ENCODE results near the gene PPARA. TPM values are rescaled to one million over a fixed set of nuclear protein-coding genes. Genes with fewer than 3 reads are reported as not detected.

Gene PPARA
- total RNA-seq, 1 experiment from 2014 or later, result 10.7 TPM

GRCh38 chr22:46173152-46173551 lies 22.8 kb downstream of the PPARA start:
- TF ChIP-seq SIN3A (IDR thresholded peaks at IDR 0.05; ENCODE audit: borderline replicate concordance, insufficient read depth, low read depth, low read length) (no peak), TCF7L2 (IDR thresholded peaks at IDR 0.05; ENCODE audit: low read depth, low read length) (no peak), REST (IDR thresholded peaks at IDR 0.05; ENCODE audit: insufficient read depth in 1 of 2, low read depth in 2 of 2, low read length in 1 of 2) (no peak), CTCF (IDR thresholded peaks at IDR 0.05) (no peak), POLR2AphosphoS5 (IDR thresholded peaks at IDR 0.05; ENCODE audit: low read depth, low read length) (no peak)
- ATAC-seq (no peak), DNase-seq (ENCODE audit: low read depth, low spot score) (no peak)
- no TSS peak for BruUV-seq (replicated peaks)
- H3K27me3 ChIP-seq (ENCODE audit: control insufficient read depth, insufficient read depth, low read length), result no peaks in the 10 kb centered on the region
- no peaks in the 10 kb centered on the region for H3K9me3 ChIP-seq (ENCODE audit: control insufficient read depth, insufficient read depth, low read depth, low read length)
- H3K36me3 ChIP-seq (ENCODE audit: control insufficient read depth, insufficient read depth, low read length), result no peaks in the 10 kb centered on the region
- H3K27ac ChIP-seq (ENCODE audit: low read length), result no peak overlapping the region
- no peaks in the 10 kb centered on the region for H3K4me1 ChIP-seq (ENCODE audit: control insufficient read depth, insufficient read depth, low read length)
- POLR2A ChIA-PET, result interaction anchor here (0.6 kb wide), 1 partner anchor 12 kb away, joined by 3 read pairs; no protein-coding TSS in a partner anchor
- in situ Hi-C loops (cut with HindIII; ENCODE audit: low pct_unique_long_range_greater_than_20kb, low sequenced_read_pairs), result no loop called here
- intact Hi-C loops (cut with micrococcal nuclease; ENCODE audit: unreplicated experiment), result no loop called here
- CTCF ChIA-PET, result no interaction called here
- no peak overlapping the region for H3K4me3 ChIP-seq (ENCODE audit: low read depth in 2 of 2, low read length in 2 of 2)

- intact Hi-C loops (cut with micrococcal nuclease; ENCODE audit: unreplicated experiment) (no loop called here), in situ Hi-C loops (cut with HindIII; ENCODE audit: low pct_unique_long_range_greater_than_20kb, low sequenced_read_pairs) (no loop called here)
- Histone ChIP-seq H3K9me3 (ENCODE audit: control insufficient read depth, insufficient read depth, low read depth, low read length) (peaks cover 6% of the 10 kb centered on the region; the same call in 1 of the 2 replicates), H3K4me1 (ENCODE audit: control insufficient read depth, insufficient read depth, low read length) (no peaks in the 10 kb centered on the region), H3K4me3 (ENCODE audit: low read depth in 2 of 2, low read length in 2 of 2) (no peak overlapping the region), H3K27me3 (ENCODE audit: control insufficient read depth, insufficient read depth, low read length) (no peaks in the 10 kb centered on the region), H3K36me3 (ENCODE audit: control insufficient read depth, insufficient read depth, low read length) (no peaks in the 10 kb centered on the region), H3K27ac (ENCODE audit: low read length) (no peak overlapping the region)
- no peak for ATAC-seq
- BruUV-seq (replicated peaks), result no TSS peak
- DNase-seq (ENCODE audit: low read depth, low spot score), result no peak
- ChIA-PET CTCF (no interaction called here), POLR2A (no interaction called here)
- TF ChIP-seq CTCF (IDR thresholded peaks at IDR 0.05), result no peak
- TF ChIP-seq POLR2AphosphoS5 (IDR thresholded peaks at IDR 0.05; ENCODE audit: low read depth, low read length), result no peak
- no peak for TF ChIP-seq REST (IDR thresholded peaks at IDR 0.05; ENCODE audit: insufficient read depth in 1 of 2, low read depth in 2 of 2, low read length in 1 of 2)
- TF ChIP-seq SIN3A (IDR thresholded peaks at IDR 0.05; ENCODE audit: borderline replicate concordance, insufficient read depth, low read depth, low read length), result no peak
Measured at GRCh38 chr22:46175631-46176030, 25.3 kb downstream of the PPARA start.

Data from Panc1 (cell line).